ENCODE data around the gene NRXN3. TPM values are rescaled to one million over a fixed set of nuclear protein-coding genes. Genes with fewer than 3 reads are reported as not detected.

NRXN3 gene
- total and polyA plus RNA-seq, 2 of the 4 experiments (the other 2 are of a cell fraction), result 4.8 to 25.1 TPM

- no peak overlapping the region for H3K56ac ChIP-seq (ENCODE audit: extremely low read depth, insufficient read depth, low read length)
- H3K27ac ChIP-seq (ENCODE audit: insufficient read depth, low read length), result no peak overlapping the region
- H3K9ac ChIP-seq (ENCODE audit: low read depth, low read length), result no peak overlapping the region
- no peaks in the 10 kb centered on the region for H3K9me3 ChIP-seq (ENCODE audit: control insufficient read depth, insufficient read depth, low read length)
- H4K8ac ChIP-seq (ENCODE audit: low read depth in 2 of 2, low read length in 2 of 2), result no peak overlapping the region
- DNase-seq (no peak), ATAC-seq (ENCODE audit: low read depth) (no peak)
- H3K18ac ChIP-seq (ENCODE audit: low read depth, low read length), result no peak overlapping the region
- CTCF ChIA-PET, result no interaction called here
- H2BK15ac ChIP-seq (ENCODE audit: low read depth, low read length), result no peak overlapping the region
- no peaks in the 10 kb centered on the region for H3K27me3 ChIP-seq (ENCODE audit: control insufficient read depth, insufficient read depth, low read length)
- no peak overlapping the region for H3K14ac ChIP-seq (replicated peaks; ENCODE audit: low read depth, low read length)
- no peak for TF ChIP-seq SMC3 (IDR thresholded peaks at IDR 0.05; ENCODE audit: low read depth, low read length)
- no peak for TF ChIP-seq CTCF (conservative IDR thresholded peaks at IDR 0.05; ENCODE audit: low read depth, low read length)
- TF ChIP-seq FOS (IDR thresholded peaks at IDR 0.05; ENCODE audit: low read depth, low read length), result no peak
- no peak for TF ChIP-seq RAD21 (IDR thresholded peaks at IDR 0.05; ENCODE audit: low read length)
- no peak for TF ChIP-seq RCOR1 (IDR thresholded peaks at IDR 0.05; ENCODE audit: insufficient replicate concordance, low read length)
- no peak for TF ChIP-seq MAFK (IDR thresholded peaks at IDR 0.05; ENCODE audit: low read depth, low read length)
- TF ChIP-seq, protein P1, sequence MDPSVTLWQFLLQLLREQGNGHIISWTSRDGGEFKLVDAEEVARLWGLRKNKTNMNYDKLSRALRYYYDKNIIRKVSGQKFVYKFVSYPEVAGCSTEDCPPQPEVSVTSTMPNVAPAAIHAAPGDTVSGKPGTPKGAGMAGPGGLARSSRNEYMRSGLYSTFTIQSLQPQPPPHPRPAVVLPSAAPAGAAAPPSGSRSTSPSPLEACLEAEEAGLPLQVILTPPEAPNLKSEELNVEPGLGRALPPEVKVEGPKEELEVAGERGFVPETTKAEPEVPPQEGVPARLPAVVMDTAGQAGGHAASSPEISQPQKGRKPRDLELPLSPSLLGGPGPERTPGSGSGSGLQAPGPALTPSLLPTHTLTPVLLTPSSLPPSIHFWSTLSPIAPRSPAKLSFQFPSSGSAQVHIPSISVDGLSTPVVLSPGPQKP (IDR thresholded peaks at IDR 0.05; ENCODE audit: borderline replicate concordance, low read depth, low read length), result no peak
- no peak for TF ChIP-seq CEBPB (IDR thresholded peaks at IDR 0.05; ENCODE audit: low read depth, low read length)
- TF ChIP-seq RFX5 (IDR thresholded peaks at IDR 0.05; ENCODE audit: low read depth, low read length), result no peak
- TF ChIP-seq CHD1 (IDR thresholded peaks at IDR 0.05; ENCODE audit: low read depth, low read length), result no peak
- no CpG with 5 or more reads among the region's 5 CpGs for WGBS, 2 experiments (ENCODE audit: extremely low coverage in 2 of 2, insufficient read length in 1 of 2)
- H4K20me1 ChIP-seq (ENCODE audit: insufficient read depth, low read length), result no peaks in the 10 kb centered on the region
- no peak overlapping the region for H2AK9ac ChIP-seq (replicated peaks; ENCODE audit: low read depth, low read length, poor library complexity)
- H4K91ac ChIP-seq (ENCODE audit: insufficient read depth, low read depth, low read length), result no peak overlapping the region
- no TSS peak for BruUV-seq (replicated peaks)
- H3K4me2 ChIP-seq (ENCODE audit: low read depth, low read length), result no peak overlapping the region
- H3K4me3 ChIP-seq (ENCODE audit: insufficient read depth, low read depth, low read length), result no peak overlapping the region
- no peak overlapping the region for H2AK5ac ChIP-seq (ENCODE audit: low read depth, low read length)
- no peaks in the 10 kb centered on the region for H3K9me1 ChIP-seq (ENCODE audit: insufficient read depth, low read length)
- POLR2A ChIA-PET (ENCODE audit: unreplicated experiment), result no interaction called here
- dilution Hi-C loops (cut with HindIII; ENCODE audit: low sequenced_read_pairs, unreplicated experiment) (no loop called here), intact Hi-C loops (cut with micrococcal nuclease) (no loop called here), in situ Hi-C loops (cut with MboI; ENCODE audit: low sequenced_read_pairs) (no loop called here)
- H2BK20ac ChIP-seq (ENCODE audit: low read depth, low read length), result no peak overlapping the region
- H3K36me3 ChIP-seq (ENCODE audit: control insufficient read depth, insufficient read depth, low read length), result no peaks in the 10 kb centered on the region
- no peaks in the 10 kb centered on the region for H3K79me1 ChIP-seq (ENCODE audit: low read depth in 1 of 2, low read length in 2 of 2)
- H2BK5ac ChIP-seq (ENCODE audit: low read depth, low read length, poor library complexity, severe bottlenecking), result no peak overlapping the region
- no peak overlapping the region for H2BK120ac ChIP-seq (ENCODE audit: low read depth, low read length)
- H2AFZ ChIP-seq (replicated peaks; ENCODE audit: low read length, poor library complexity), result no peak overlapping the region
- H4K5ac ChIP-seq (ENCODE audit: low read depth, low read length), result no peak overlapping the region
- H3K23ac ChIP-seq (ENCODE audit: low read depth, low read length), result no peak overlapping the region
- no peaks in the 10 kb centered on the region for H3K4me1 ChIP-seq (ENCODE audit: control insufficient read depth, insufficient read depth, low read length)
- no peak overlapping the region for H3K4ac ChIP-seq (ENCODE audit: low read depth, low read length)
Observed at GRCh38 chr14:79614448-79614847, 1444.3 kb downstream of the NRXN3 start.

Data from IMR-90 (cell line).